Occipital lobe (tissue), 2 donors: ENCODE data around the gene RPS6KA5. TPM values are rescaled to one million over a fixed set of nuclear protein-coding genes. Genes with fewer than 3 reads are reported as not detected.
"Not testable (repeated sequence)": the region's sequence is repeated elsewhere in the genome, so short reads cannot be mapped to it uniquely, and the experiment has no call there.

ENCODE experiments used
- DNase-seq: peaks from one replicate; lab custom pipeline; 2025; lab: John Stamatoyannopoulos, UW
- total RNA-seq: library from RNA; depleted of rRNA; stranded (reverse); fragments of >200 nt; gene quantifications from one replicate; pipeline ENCODE4 v1.2.3, GENCODE V29; 2014

Gene RPS6KA5
- total RNA-seq, 1 donor from 2014 or later, result 11.2 TPM

DNA sequence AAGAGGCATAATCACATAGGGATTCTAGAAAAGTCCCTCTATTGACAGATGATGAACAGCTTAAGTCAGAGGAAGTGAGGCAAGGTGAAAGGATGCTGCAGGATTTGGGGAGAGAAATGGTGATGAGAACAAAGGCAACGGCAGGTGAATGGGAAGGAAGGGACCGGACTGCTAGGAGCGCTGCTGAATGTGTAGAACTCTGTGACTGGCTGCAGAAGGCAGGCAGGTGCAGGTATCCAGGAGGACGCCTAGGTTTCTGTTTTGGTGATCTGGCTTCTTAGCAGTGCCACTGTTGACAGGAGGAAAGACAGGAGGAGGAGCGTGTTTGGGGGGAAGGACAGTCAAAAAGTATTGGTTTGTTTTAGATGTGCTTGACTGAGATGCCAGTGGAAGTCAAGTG, 185.8 kb downstream of the RPS6KA5 start:
- no peak for DNase-seq

DNA sequence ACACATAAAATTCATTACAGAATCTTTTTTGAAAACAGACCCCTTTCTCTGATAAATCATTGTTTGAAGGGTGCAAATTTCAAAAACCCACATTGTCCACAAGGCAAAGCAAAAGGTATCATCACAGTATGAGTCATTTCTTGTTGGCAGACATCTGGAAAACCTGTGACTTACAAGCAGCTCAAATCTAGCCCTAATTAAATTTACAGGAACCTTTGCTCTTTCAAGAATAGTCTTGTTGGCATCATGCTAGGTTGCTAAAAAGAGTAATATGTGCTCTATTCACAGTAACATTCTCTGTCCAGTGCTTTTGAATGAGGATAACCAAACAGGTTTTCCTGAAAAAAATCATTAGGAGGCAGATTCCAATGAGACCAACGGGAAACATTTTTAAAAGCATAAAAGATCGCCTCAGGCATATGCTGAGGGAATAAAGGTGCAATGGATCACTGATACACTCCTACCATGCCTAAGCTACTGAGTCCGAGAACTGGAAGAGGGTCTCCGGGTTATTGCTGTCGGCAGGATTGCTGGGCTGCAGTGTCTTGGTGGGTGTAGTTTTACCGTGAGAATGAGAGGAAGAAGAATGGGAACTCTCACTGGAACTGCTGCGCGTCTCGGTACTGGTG, 188.7 kb downstream of the RPS6KA5 start:
- DNase-seq, result no peak

GRCh38 chr14:90870950-90871604, 189.4 kb downstream of the RPS6KA5 start:
- no peak for DNase-seq

DNA sequence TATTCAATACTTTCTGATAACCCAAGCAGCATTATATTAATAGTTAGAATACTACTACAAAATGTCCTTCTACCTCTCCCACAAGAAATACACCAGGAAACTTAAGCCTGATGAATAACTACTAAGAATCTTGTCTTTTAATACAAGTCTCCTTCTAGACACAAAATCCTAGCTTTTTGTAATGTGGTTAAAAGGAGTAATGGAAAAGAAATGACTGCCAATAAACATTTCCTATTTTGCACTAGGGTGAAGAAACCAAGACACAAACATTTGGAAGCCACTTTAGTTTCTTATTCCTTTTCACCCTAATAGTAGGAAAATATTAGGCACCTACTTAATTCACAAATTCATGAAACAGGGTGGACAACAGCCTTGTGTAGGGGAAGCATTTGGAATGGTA, 192.9 kb downstream of the RPS6KA5 start:
- DNase-seq, result no peak

- no peak for DNase-seq
Measured at GRCh38 chr14:90866833-90867232, 193.6 kb downstream of the RPS6KA5 start.

DNA sequence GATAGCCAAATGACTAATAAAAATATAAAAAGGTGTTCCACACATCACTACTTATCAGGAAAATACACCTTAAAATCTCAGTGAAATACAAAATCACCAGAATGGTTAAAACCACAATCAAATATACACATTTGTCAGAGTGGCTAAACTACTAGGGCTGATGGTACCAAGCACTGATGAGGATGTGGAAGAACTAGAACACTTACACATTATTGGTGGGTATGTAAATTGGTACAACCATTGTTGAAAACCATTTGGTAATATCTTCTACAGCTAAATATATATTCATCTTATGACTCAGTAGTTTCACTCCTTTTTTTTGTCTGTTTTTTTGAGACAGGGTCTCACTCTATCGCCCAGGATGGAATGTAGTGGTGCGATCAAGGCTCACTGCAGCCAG, 195.7 kb downstream of the RPS6KA5 start:
- no peak for DNase-seq

GRCh38 chr14:90858511-90858910, 201.9 kb downstream of the RPS6KA5 start:
- no peak for DNase-seq

GRCh38 chr14:90857866-90858265, 202.6 kb downstream of the RPS6KA5 start:
- no peak for DNase-seq

DNA sequence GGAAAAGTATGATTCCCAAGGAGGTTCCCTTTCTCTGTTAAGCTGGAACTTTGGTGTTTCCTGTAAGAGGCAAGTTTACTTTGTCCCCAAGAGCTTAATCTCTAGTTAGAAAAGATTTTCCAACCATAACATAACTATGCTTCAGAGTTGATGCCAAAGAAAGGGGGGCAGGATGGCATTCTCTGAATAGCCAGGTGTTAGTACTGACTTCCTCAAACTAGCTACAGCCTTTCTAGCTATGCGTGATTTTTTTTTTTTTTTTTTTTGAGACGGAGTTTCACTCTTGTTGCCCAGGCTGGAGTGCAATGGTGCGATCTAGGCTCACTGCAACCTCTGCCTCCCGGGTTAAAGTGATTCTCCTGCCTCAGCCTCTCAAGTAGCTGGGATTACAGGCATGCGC, 204.3 kb downstream of the RPS6KA5 start:
- DNase-seq, result not testable (repeated sequence)

DNA sequence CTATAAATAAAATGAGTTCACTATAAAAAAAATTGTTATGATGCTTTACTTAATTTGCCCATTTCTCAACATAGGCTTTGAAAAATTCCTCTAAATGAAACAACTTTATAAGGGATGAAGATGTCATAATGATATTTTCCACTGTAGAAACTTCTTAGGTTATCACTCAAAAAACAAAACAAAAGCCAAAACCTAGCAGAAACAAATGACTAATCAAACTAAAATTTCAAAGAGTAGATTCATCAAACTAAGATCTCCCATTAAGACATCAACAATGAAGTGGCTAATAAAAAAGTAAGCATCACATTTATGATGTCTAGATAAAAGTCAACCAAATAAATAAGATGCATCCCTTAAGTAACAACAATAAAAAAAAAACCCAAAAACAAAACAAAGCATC, 207.3 kb downstream of the RPS6KA5 start:
- no peak for DNase-seq

GRCh38 chr14:90851327-90852036, 209.0 kb downstream of the RPS6KA5 start:
- no peak for DNase-seq

GRCh38 chr14:90850487-90850886, 210.0 kb downstream of the RPS6KA5 start:
- no peak for DNase-seq

GRCh38 chr14:90849787-90850444, 210.5 kb downstream of the RPS6KA5 start:
- no peak for DNase-seq

- DNase-seq, result no peak
Measured at GRCh38 chr14:90848944-90849731, 211.3 kb downstream of the RPS6KA5 start.

- no peak for DNase-seq
Measured at GRCh38 chr14:90846511-90846910, 213.9 kb downstream of the RPS6KA5 start.

DNA sequence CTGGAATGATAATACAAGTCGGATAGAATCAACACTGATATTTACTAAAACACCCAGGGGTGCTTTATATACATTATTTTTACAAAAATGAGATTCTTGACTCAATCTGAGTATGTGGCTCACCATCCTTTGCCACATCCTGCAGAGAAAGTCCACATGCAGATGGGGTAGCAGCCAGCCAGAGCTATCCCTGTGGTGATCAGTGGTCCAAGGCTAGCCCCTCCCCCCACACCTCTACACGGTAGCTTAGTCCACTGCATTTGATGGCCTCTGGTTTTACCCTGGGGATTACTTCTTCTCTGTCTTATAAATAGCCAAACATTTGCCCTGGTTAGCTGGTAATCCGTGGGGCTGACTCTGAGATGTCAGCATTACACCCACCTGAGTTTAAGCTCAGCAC, 216.1 kb downstream of the RPS6KA5 start:
- DNase-seq, result no peak

DNA sequence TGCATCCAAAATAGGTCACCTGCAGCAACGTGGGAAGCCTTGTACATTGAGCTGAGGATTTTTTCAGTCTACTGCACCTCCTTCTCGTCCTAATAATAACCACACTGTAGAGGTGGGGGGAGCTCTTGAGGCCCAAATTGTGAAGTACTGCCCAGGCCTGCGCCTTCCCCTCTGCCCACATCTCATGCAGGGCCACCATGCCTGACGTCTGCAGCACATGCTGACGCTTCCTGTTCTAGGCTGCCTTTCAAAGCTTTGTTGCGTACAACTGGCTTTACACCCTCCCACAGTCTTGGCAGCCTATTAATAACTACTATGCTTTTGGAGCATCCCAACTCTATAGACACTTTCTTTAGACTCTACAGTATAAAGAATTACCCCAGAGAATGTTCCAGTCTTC, 217.7 kb downstream of the RPS6KA5 start:
- DNase-seq, result peak; percentile 33

DNA sequence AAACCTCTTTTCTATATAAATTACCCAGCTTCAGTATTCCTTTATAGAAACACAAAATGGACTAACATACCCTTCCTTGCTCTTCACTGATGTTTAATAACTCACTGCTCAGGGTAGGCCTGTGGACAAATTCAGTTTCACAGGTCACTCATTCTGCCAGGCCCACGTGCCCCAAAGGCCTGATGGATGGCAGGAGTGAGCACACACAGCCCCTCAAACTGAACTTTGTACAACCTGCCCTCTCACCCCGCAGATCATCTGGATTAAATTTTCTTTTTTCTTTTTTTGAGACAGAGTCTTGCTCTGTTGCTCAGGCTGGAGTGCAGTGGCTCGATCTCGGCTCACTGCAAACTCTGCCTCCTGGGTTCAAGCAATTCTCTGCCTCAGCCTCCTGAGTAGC, 219.8 kb downstream of the RPS6KA5 start:
- DNase-seq, result not testable (repeated sequence)

GRCh38 chr14:90839889-90840266, 220.6 kb downstream of the RPS6KA5 start:
- no peak for DNase-seq

- DNase-seq, result no peak
Measured at GRCh38 chr14:90839024-90839888, 221.2 kb downstream of the RPS6KA5 start.
